A549 (cell line): Measurements from ENCODE around the gene POLR2I. TPM values are rescaled to one million over a fixed set of nuclear protein-coding genes. Genes with fewer than 3 reads are reported as not detected.

Experiments
- ATAC-seq, 2 experiments: fragments of 200-7000 bp in 1 of 2; fragments of >200 bp in 1 of 2; cut with Nextera tagmentation in 1 of 2; cut with Tn5 transposase in 1 of 2; 3 replicates each; pipeline versions ENCODE4 v1.8.0 to v1.9.1; 2018 to 2020; ENCODE audit warnings: mild to moderate bottlenecking in 1 of 2, moderate library complexity in 1 of 2
- CTCF ChIA-PET: fragments of 300-600 bp; sonication (Branson Sonifier 250); formaldehyde crosslinking; extraction: SDS; loops from one replicate; lab custom pipeline; 2021; ENCODE audit warnings: antibody characterized with exemption, inconsistent platforms; lab: Yijun Ruan, JAX
- POLR2A ChIA-PET: fragments of 350-600 bp; formaldehyde crosslinking; extraction: SDS; loops from one replicate; lab custom pipeline; 2021; ENCODE audit warnings: antibody characterized with exemption, inconsistent platforms; lab: Yijun Ruan, JAX
- DNase-seq, 2 experiments: peaks; one replicate each; pipeline versions ENCODE4 v3.0.0 to v3.0.0-alpha.2; 2011 to 2016; ENCODE audit warnings: low read depth in 1 of 2, low spot score in 1 of 2
- FAIRE-seq: peaks from 2 replicates; lab custom pipeline; 2011; peaks lifted over from hg19 to GRCh38; lab: Jason Lieb, UNC
- H3K27ac ChIP-seq, 2 experiments: fragments of >200 bp; sonication (Bioruptor Twin); formaldehyde crosslinking; 3 replicates each; pipeline ENCODE4 v1.5.1; 2016 to 2017
- H3K4me1 ChIP-seq: fragments of >200 bp; sonication (Bioruptor Twin); formaldehyde crosslinking; 3 replicates; pipeline ENCODE4 v1.6.1; 2016
- H3K4me2 ChIP-seq: fragments of >200 bp; sonication (Bioruptor Twin); formaldehyde crosslinking; 3 replicates; pipeline ENCODE4 v1.6.1; 2016
- H3K4me3 ChIP-seq: fragments of >200 bp; sonication (Bioruptor Twin); formaldehyde crosslinking; 3 replicates; pipeline ENCODE4 v1.5.1; 2016
- H3K9me3 ChIP-seq: fragments of >200 bp; sonication (Bioruptor Twin); formaldehyde crosslinking; 3 replicates; pipeline ENCODE4 v1.6.1; 2016
- BCL3 ChIP-seq: fragments of >200 bp; sonication (Bioruptor Twin); formaldehyde crosslinking; IDR thresholded peaks from 3 replicates; pipeline ENCODE4 v1.6.1; 2016
- CHD2 ChIP-seq: fragments of 150-350 bp; IDR thresholded peaks from 2 replicates; pipeline ENCODE4 v1.6.1; 2014; ENCODE audit warnings: low read length; ENCODE audit not compliant: partially characterized antibody
- CTCF ChIP-seq: fragments of >200 bp; sonication (Bioruptor Twin); formaldehyde crosslinking; IDR thresholded peaks from 3 replicates; pipeline ENCODE4 v1.5.1; 2016
- ESRRA ChIP-seq: fragments of 150-350 bp; IDR thresholded peaks from 2 replicates; pipeline ENCODE4 v1.6.1; 2014; ENCODE audit warnings: mild to moderate bottlenecking, low read length, borderline replicate concordance
- HEYL ChIP-seq: fragments of 250-450 bp; sonication (Bioruptor Pico); IDR thresholded peaks from 2 replicates; pipeline ENCODE4 v1.8.0; 2021; ENCODE audit warnings: mild to moderate bottlenecking, moderate library complexity
- HMGXB4 ChIP-seq: fragments of 250-450 bp; sonication (Bioruptor Pico); IDR thresholded peaks from 2 replicates; pipeline ENCODE4 v1.5.0; 2021; ENCODE audit warnings: mild to moderate bottlenecking, moderate library complexity, borderline replicate concordance
- JUN ChIP-seq, 2 experiments: fragments of >200 bp; sonication (Bioruptor Twin); formaldehyde crosslinking; IDR thresholded peaks; 2 replicates in 1 of 2; 3 replicates in 1 of 2; pipeline ENCODE4 v1.6.1; 2016 to 2017
- MYC ChIP-seq: IDR thresholded peaks from 2 replicates; pipeline ENCODE4 v1.6.1; 2012; ENCODE audit warnings: mild to moderate bottlenecking, inconsistent platforms, low read length, improper control_type of control experiment, borderline replicate concordance
- PHF8 ChIP-seq: fragments of 200-600 bp; sonication (generic); IDR thresholded peaks from 2 replicates; pipeline ENCODE4 v1.6.1; 2016; ENCODE audit warnings: low read depth, mild to moderate bottlenecking, antibody characterized with exemption, moderate library complexity, borderline replicate concordance
- POLR2A ChIP-seq: IDR thresholded peaks from 2 replicates; pipeline ENCODE4 v1.6.1; 2012; ENCODE audit warnings: mild to moderate bottlenecking, low read length
- RAD21 ChIP-seq, 2 experiments: fragments of >200 bp in 1 of 2; sonication (Bioruptor Twin) in 1 of 2; formaldehyde crosslinking in 1 of 2; IDR thresholded peaks in 1 of 2; conservative IDR thresholded peaks in 1 of 2; 2 replicates in 1 of 2; 3 replicates in 1 of 2; pipeline ENCODE4 v1.6.1; 2012 to 2018; ENCODE audit warnings: inconsistent platforms in 1 of 2
- RARB ChIP-seq: fragments of 250-450 bp; sonication (Bioruptor Pico); IDR thresholded peaks from 2 replicates; pipeline ENCODE4 v1.8.0; 2021; ENCODE audit warnings: mild to moderate bottlenecking, moderate library complexity
- RNF2 ChIP-seq: fragments of 200-600 bp; sonication (generic); IDR thresholded peaks from 2 replicates; pipeline ENCODE4 v1.6.1; 2016; ENCODE audit warnings: low read depth, mild to moderate bottlenecking, antibody characterized with exemption, moderate library complexity, borderline replicate concordance
- ZC3H11A ChIP-seq: fragments of 450-650 bp; IDR thresholded peaks from 2 replicates; pipeline ENCODE4 v1.6.1; 2014; ENCODE audit warnings: antibody characterized with exemption, mild to moderate bottlenecking
- ZNF302 ChIP-seq: fragments of 250-450 bp; sonication (Bioruptor Pico); IDR thresholded peaks from 2 replicates; pipeline ENCODE4 v1.9.0; 2021; ENCODE audit warnings: inconsistent platforms, mild to moderate bottlenecking, moderate library complexity
- WGBS: methylation state at CpG from one replicate; pipeline ENCODE4 v1.1.6; 2017; ENCODE audit errors: missing lambda C conversion rate; 5-methylcytosine and 5-hydroxymethylcytosine counted together
- polyA plus RNA-seq, 4 experiments: library from polyadenylated mRNA; depleted of rRNA in 3 of 4; stranded (reverse); fragments of >200 nt; fragmentation: RNase III in 1 of 4; extraction: RNeasy Plus Mini Kit Qiagen cat#74134 plus additional on column Dnase treatment in 1 of 4; gene quantifications; 2 replicates in 3 of 4; 3 replicates in 1 of 4; pipeline ENCODE4 v1.2.3, GENCODE V29; 2011 to 2017

POLR2I gene
- polyA plus RNA-seq, 2 of the 4 experiments (the other 2 are of a cell fraction), result 123 to 277 TPM

GRCh38 chr19:36115453-36116343 is 1.0 kb upstream of the POLR2I start, which contains the start of gene TBCB:
TSS of gene TBCB (plus strand) at chr19:36115468. CDS start at chr19:36115561, 93 bp downstream.
- WGBS, result 7% methylated on average over 49 of the region's 59 CpGs
- no peak for FAIRE-seq
- CTCF ChIA-PET, result interaction anchor here (0.6 to 6.5 kb wide), 10 partner anchors 12 to 92 kb away, joined by 3 to 82 read pairs (median 5); partner anchors contain the start of gene CAPNS1

More at GRCh38 chr19:36115453-36116343, 1.0 kb upstream of the POLR2I start, which contains the start of gene TBCB:
- Histone ChIP-seq H3K4me2 (peak within 1 kb of the TSS; percentile 86), H3K4me1 (peaks cover 25% of the 10 kb centered on the region), H3K27ac (peak within 1 kb of the TSS; percentile 89 to 91), H3K9me3 (no peaks in the 10 kb centered on the region), H3K4me3 (peak within 1 kb of the TSS; percentile 75)
- peak; percentile 56 to 86 for DNase-seq
- POLR2A ChIA-PET, result interaction anchor here (0.6 to 3.4 kb wide), 37 partner anchors 9 to 1792 kb away, joined by 3 to 65 read pairs (median 4); partner anchors contain the start of genes ALKBH6, CAPNS1, LIN37 and PSENEN
- ATAC-seq, result peak; percentile 55 to 70
- TF ChIP-seq PHF8, result peak; percentile 85
- TF ChIP-seq ZC3H11A, result no peak
- peak; percentile 10; the same call in 2 of the 3 replicates for TF ChIP-seq BCL3
- TF ChIP-seq JUN (IDR thresholded peaks at IDR 0.05), result peak in 1 of 2 experiments; percentile 69; a peak in 3 of 5 replicates
- TF ChIP-seq ESRRA, result 0 out of 2 replicates have a peak, but pooled peaks have one; percentile 28
- TF ChIP-seq MYC, result peak; percentile 73
- no peak for TF ChIP-seq RNF2
- TF ChIP-seq POLR2A, result peak; percentile 92
- no peak for TF ChIP-seq CTCF
- TF ChIP-seq ZNF302 (CRISPR knock-in tag), result no peak
- TF ChIP-seq CHD2, result peak; percentile 28
- TF ChIP-seq HEYL (CRISPR knock-in tag), result no peak
- no peak for TF ChIP-seq HMGXB4 (CRISPR knock-in tag)
- no peak for TF ChIP-seq RARB (CRISPR knock-in tag)
- TF ChIP-seq RAD21 (conservative IDR thresholded peaks at IDR 0.05 in 1 of 2, IDR thresholded peaks at IDR 0.05 in 1 of 2), result no peak
